HepG2 (cell line): Measurements from ENCODE around the gene LST1. TPM values are rescaled to one million over a fixed set of nuclear protein-coding genes. Genes with fewer than 3 reads are reported as not detected.

Experiments
- AKAP8 ChIP-seq: sonication (generic); formaldehyde crosslinking; IDR thresholded peaks from 2 replicates; pipeline ENCODE4 v1.5.1; 2020; ENCODE audit warnings: mild to moderate bottlenecking, missing genetic modification reagents
- DMAP1 ChIP-seq: IDR thresholded peaks from 2 replicates; pipeline ENCODE4 v1.6.1; 2016
- DMTF1 ChIP-seq: sonication (generic); formaldehyde crosslinking; IDR thresholded peaks from 2 replicates; pipeline ENCODE4 v1.4.0; 2020; ENCODE audit warnings: mild to moderate bottlenecking, missing genetic modification reagents
- ERF ChIP-seq: IDR thresholded peaks from 2 replicates; pipeline ENCODE4 v1.6.1; 2018; ENCODE audit warnings: missing biosample characterization, missing genetic modification reagents
- FOXA3 ChIP-seq: IDR thresholded peaks from 2 replicates; pipeline ENCODE4 v1.6.1; 2016; ENCODE audit warnings: missing genetic modification reagents, missing compliant biosample characterization
- FOXP1 ChIP-seq, 2 experiments: fragments of 450-650 bp in 1 of 2; IDR thresholded peaks; 2 replicates each; pipeline ENCODE4 v1.6.1; 2017 to 2018; ENCODE audit warnings: antibody characterized with exemption in 1 of 2
- GFI1 ChIP-seq: sonication (generic); formaldehyde crosslinking; IDR thresholded peaks from 2 replicates; pipeline ENCODE4 v1.5.0; 2020; ENCODE audit warnings: missing genetic modification reagents, mild to moderate bottlenecking, borderline replicate concordance
- HES4 ChIP-seq: sonication (generic); formaldehyde crosslinking; IDR thresholded peaks from 2 replicates; pipeline ENCODE4 v1.9.0; 2021; ENCODE audit warnings: mild to moderate bottlenecking, missing genetic modification reagents, borderline replicate concordance
- ISX ChIP-seq: sonication (generic); formaldehyde crosslinking; conservative IDR thresholded peaks from 2 replicates; pipeline ENCODE4 v1.5.0; 2020; ENCODE audit warnings: missing genetic modification reagents
- MAF1 ChIP-seq: sonication (generic); formaldehyde crosslinking; IDR thresholded peaks from 2 replicates; pipeline ENCODE4 v1.5.0; 2020; ENCODE audit warnings: missing genetic modification reagents, borderline replicate concordance
- MAX ChIP-seq: IDR thresholded peaks from 2 replicates; pipeline ENCODE4 v1.6.1; 2012; ENCODE audit warnings: inconsistent platforms
- MIXL1 ChIP-seq: IDR thresholded peaks from 2 replicates; pipeline ENCODE4 v1.6.1; 2016
- MTF2 ChIP-seq: sonication (generic); formaldehyde crosslinking; IDR thresholded peaks from 2 replicates; pipeline ENCODE4 v1.5.0; 2020; ENCODE audit warnings: missing genetic modification reagents, borderline replicate concordance
- MXD3 ChIP-seq: IDR thresholded peaks from 2 replicates; pipeline ENCODE4 v1.6.1; 2016; ENCODE audit warnings: mild to moderate bottlenecking, missing biosample characterization, missing genetic modification reagents
- MXI1 ChIP-seq: IDR thresholded peaks from 3 replicates; pipeline ENCODE4 v1.6.1; 2012; ENCODE audit warnings: low read depth, low read length, inconsistent platforms, borderline replicate concordance
- NFIC ChIP-seq: IDR thresholded peaks from 2 replicates; pipeline ENCODE4 v1.6.1; 2012; ENCODE audit warnings: mild to moderate bottlenecking, low read length, inconsistent platforms
- PCBP2 ChIP-seq: fragments of 200-400 bp; formaldehyde crosslinking; optimal IDR thresholded peaks from 2 replicates; pipeline ENCODE3; 2018; ENCODE audit warnings: low read length, low read depth; ENCODE audit not compliant: poor library complexity, severe bottlenecking
- PHF5A ChIP-seq: IDR thresholded peaks from one replicate; pipeline ENCODE4 v1.6.1; 2018; ENCODE audit warnings: low read depth, missing genetic modification reagents; ENCODE audit not compliant: unreplicated experiment
- SATB2 ChIP-seq: sonication (generic); formaldehyde crosslinking; IDR thresholded peaks from 2 replicates; pipeline ENCODE4 v1.5.0; 2020; ENCODE audit warnings: missing genetic modification reagents
- TCF7 ChIP-seq: sonication (generic); IDR thresholded peaks from 2 replicates; pipeline ENCODE4 v1.6.1; 2016; ENCODE audit warnings: antibody characterized with exemption, low read depth
- UBTF ChIP-seq: sonication (generic); formaldehyde crosslinking; IDR thresholded peaks from 2 replicates; pipeline ENCODE4 v1.4.0; 2020; ENCODE audit warnings: mild to moderate bottlenecking, missing genetic modification reagents
- ZBTB7B ChIP-seq: sonication (generic); formaldehyde crosslinking; IDR thresholded peaks from 2 replicates; pipeline ENCODE4 v1.4.0; 2020; ENCODE audit warnings: missing genetic modification reagents
- ZC3H13 ChIP-seq: sonication (generic); formaldehyde crosslinking; IDR thresholded peaks from 2 replicates; pipeline ENCODE4 v1.8.1; 2023; ENCODE audit warnings: mild to moderate bottlenecking, missing genetic modification reagents, moderate library complexity
- ZNF264 ChIP-seq: sonication (generic); formaldehyde crosslinking; IDR thresholded peaks from 2 replicates; pipeline ENCODE4 v1.4.0; 2020; ENCODE audit warnings: missing genetic modification reagents
- ZNF329 ChIP-seq: sonication (generic); formaldehyde crosslinking; IDR thresholded peaks from 2 replicates; pipeline ENCODE4 v1.9.0; 2021; ENCODE audit warnings: low read depth, mild to moderate bottlenecking, missing genetic modification reagents
- ZNF670 ChIP-seq: sonication (generic); formaldehyde crosslinking; IDR thresholded peaks from 2 replicates; pipeline ENCODE4 v1.8.0; 2022; ENCODE audit warnings: mild to moderate bottlenecking, missing genetic modification reagents, borderline replicate concordance
- ZSCAN20 ChIP-seq: sonication (generic); formaldehyde crosslinking; IDR thresholded peaks from 2 replicates; pipeline ENCODE4 v1.4.0; 2020; ENCODE audit warnings: missing genetic modification reagents, mild to moderate bottlenecking, borderline replicate concordance
- polyA plus RNA-seq, 8 experiments: library from polyadenylated mRNA; depleted of rRNA in 3 of 8; stranded (reverse) in 7 of 8; unstranded in 1 of 8; fragments of >200 nt; fragmentation: Illumina TruSeq in 4 of 8; extraction: Trizol in 4 of 8; gene quantifications; 2 replicates each; pipeline versions ENCODE4 v1.2.1 to v1.2.3, GENCODE V29; 2011 to 2016; ENCODE audit warnings: low read depth in 4 of 8, missing spikeins in 1 of 8, mixed read lengths in 1 of 8; ENCODE audit not compliant: insufficient read depth in 1 of 8
- total RNA-seq, 5 experiments: library from RNA; depleted of rRNA; stranded (reverse); fragments of >200 nt; fragmentation: Illumina TruSeq; extraction: Trizol; gene quantifications; 2 replicates each; pipeline ENCODE4 v1.2.3, GENCODE V29; 2016; ENCODE audit warnings: low read depth in 1 of 5

The LST1 gene
- total and polyA plus RNA-seq, 2 of the 13 experiments (the other 11 are each of a cell fraction or from before 2014, with no cell fraction given): not detected

GRCh38 chr6:31546339-31546957 lies 39.6 kb upstream of the LST1 start, which contains the start of gene ATP6V1G2 (continued):
- TF ChIP-seq SATB2 (CRISPR knock-in tag): no peak
- TF ChIP-seq TCF7: no peak
- peak; percentile 51 for TF ChIP-seq PHF5A (CRISPR knock-in tag)
- TF ChIP-seq ZNF670: no peak
- TF ChIP-seq FOXA3 (CRISPR knock-in tag): peak; percentile 19; the same call in 1 of the 2 replicates
- peak; percentile 48; the same call in 1 of the 3 replicates for TF ChIP-seq MXI1
- no peak for TF ChIP-seq HES4 (CRISPR knock-in tag)
- no peak for TF ChIP-seq DMTF1 (CRISPR knock-in tag)
- TF ChIP-seq MIXL1 (CRISPR knock-in tag): peak; percentile 80
- TF ChIP-seq ZC3H13: 0 out of 2 replicates have a peak, but pooled peaks have one; percentile 36
- TF ChIP-seq FOXP1 (IDR thresholded peaks at IDR 0.05): no peak
- no peak for TF ChIP-seq FOXP1 (CRISPR knock-in tag; IDR thresholded peaks at IDR 0.05)
- no peak for TF ChIP-seq AKAP8 (CRISPR knock-in tag)
- no peak for TF ChIP-seq PCBP2
- TF ChIP-seq UBTF (CRISPR knock-in tag): peak; percentile 16; the same call in 1 of the 2 replicates
- no peak for TF ChIP-seq ZBTB7B (CRISPR knock-in tag)
- peak; percentile 56; the same call in 1 of the 2 replicates for TF ChIP-seq ERF (CRISPR knock-in tag)
- no peak for TF ChIP-seq MXD3 (CRISPR knock-in tag)
- no peak for TF ChIP-seq ZNF329 (CRISPR knock-in tag)
- no peak for TF ChIP-seq MTF2 (CRISPR knock-in tag)
- no peak for TF ChIP-seq ZNF264 (CRISPR knock-in tag)
- TF ChIP-seq MAF1: no peak
- TF ChIP-seq ZSCAN20 (CRISPR knock-in tag): no peak
- TF ChIP-seq ISX (CRISPR knock-in tag): no peak
- 0 out of 2 replicates have a peak, but pooled peaks have one; percentile 31 for TF ChIP-seq MAX
- no peak for TF ChIP-seq NFIC
- TF ChIP-seq DMAP1 (CRISPR knock-in tag): no peak
- no peak for TF ChIP-seq GFI1
